Measurements from ENCODE around the gene RIN3. TPM values are rescaled to one million over a fixed set of nuclear protein-coding genes. Genes with fewer than 3 reads are reported as not detected.

Gene RIN3
- total RNA-seq, 1 experiment from 2014 or later: 0.55 TPM

DNA sequence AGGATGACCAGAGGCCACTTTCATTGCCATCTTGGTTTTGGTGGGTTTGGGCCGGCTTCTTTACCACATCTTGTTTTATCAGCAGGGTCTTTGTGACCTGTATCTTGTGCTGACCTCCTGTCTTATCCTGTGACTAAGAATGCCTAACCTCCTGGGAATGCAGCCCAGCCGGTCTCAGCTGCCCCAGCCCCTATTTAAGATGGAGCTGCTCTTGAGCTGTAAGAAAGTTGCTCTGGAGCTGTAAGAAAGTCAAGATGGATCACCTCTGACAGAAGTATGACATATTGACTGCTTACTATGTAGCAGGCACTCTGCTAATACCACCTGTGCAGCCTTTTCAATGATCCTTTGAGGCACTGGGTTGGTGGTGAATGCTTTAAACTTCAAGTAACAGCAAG, 52.1 kb downstream of the RIN3 start:
- H3K4me1 ChIP-seq (replicated peaks): no peaks in the 10 kb centered on the region
- no peaks in the 10 kb centered on the region for H3K27me3 ChIP-seq (replicated peaks)
- no peak overlapping the region for H3K4me3 ChIP-seq
- H3K9me3 ChIP-seq (replicated peaks): no peaks in the 10 kb centered on the region
- H3K36me3 ChIP-seq: no peaks in the 10 kb centered on the region
- H3K27ac ChIP-seq: no peak overlapping the region
- DNase-seq (ENCODE audit: low read depth in 1 of 2, low spot score in 2 of 2): no peak

DNA sequence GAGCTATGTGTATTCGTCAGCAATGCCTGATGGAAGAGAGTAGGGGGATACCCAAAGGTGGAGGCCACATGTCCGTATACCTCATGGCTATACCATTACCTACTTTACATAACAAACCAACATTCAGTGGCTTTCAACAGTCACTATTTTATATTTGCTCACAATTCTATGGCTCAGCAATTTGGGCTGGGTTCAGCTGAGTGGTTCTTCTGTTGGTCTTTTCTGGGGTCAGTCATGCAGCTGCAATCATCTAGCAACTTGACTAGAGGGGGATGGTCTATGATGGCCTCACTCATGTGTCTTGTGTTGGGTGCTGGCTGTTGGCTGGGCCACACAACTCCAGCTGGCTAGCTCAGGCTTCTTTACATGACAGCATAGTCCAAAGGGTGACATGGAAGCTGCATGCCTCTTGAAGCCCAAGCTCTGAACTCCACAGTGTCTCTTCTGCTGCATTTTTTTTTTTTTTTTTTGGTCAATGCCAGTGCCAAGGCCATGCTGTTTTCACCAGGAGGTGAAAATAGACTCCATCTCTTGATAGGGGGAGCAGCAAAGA, 53.7 kb downstream of the RIN3 start:
- Histone ChIP-seq H3K36me3 (no peaks in the 10 kb centered on the region), H3K4me1 (replicated peaks) (no peaks in the 10 kb centered on the region), H3K4me3 (no peak overlapping the region), H3K27me3 (replicated peaks) (no peaks in the 10 kb centered on the region), H3K9me3 (replicated peaks) (no peaks in the 10 kb centered on the region), H3K27ac (no peak overlapping the region)
- DNase-seq (ENCODE audit: low read depth in 1 of 2, low spot score in 2 of 2): no peak

GRCh38 chr14:92568621-92569479, 55.3 kb downstream of the RIN3 start:
- DNase-seq (ENCODE audit: low read depth in 1 of 2, low spot score in 2 of 2): no peak
- H3K27me3 ChIP-seq (replicated peaks): no peaks in the 10 kb centered on the region
- H3K9me3 ChIP-seq (replicated peaks): no peaks in the 10 kb centered on the region
- H3K4me3 ChIP-seq: no peak overlapping the region
- H3K36me3 ChIP-seq: no peaks in the 10 kb centered on the region
- H3K4me1 ChIP-seq (replicated peaks): no peaks in the 10 kb centered on the region
- no peak overlapping the region for H3K27ac ChIP-seq

DNA sequence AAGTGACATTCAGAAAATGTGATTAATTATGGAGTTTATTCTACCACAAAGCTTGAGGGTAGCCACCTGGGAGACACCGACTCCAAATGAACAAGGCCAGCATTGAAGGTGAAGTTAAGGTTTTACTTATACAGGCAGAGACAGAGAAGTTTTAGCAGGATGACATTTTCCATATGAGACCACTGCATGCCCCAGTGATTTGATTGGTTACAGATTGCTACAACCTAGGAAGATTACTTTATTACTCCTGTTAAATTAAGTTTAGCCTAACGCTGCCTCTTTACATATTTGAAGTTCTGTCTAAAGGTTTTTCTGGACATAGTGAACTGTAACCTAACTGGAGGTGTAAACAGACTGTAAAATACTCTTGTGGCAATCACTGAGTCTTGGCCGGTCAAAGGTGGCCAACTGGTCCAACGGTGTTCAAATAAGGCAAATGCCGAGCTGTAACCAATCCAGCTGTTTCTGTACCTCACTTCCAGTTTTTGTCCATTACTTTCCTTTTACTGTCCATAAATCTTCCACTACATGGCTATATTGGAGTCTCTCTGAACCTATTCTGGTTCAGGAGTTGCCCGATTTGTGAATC, 57.2 kb downstream of the RIN3 start:
- Histone ChIP-seq H3K27ac (no peak overlapping the region), H3K9me3 (replicated peaks) (no peaks in the 10 kb centered on the region), H3K36me3 (no peaks in the 10 kb centered on the region), H3K27me3 (replicated peaks) (no peaks in the 10 kb centered on the region), H3K4me1 (replicated peaks) (no peaks in the 10 kb centered on the region), H3K4me3 (no peak overlapping the region)
- DNase-seq (ENCODE audit: low read depth in 1 of 2, low spot score in 2 of 2): no peak

- H3K9me3 ChIP-seq (replicated peaks): no peaks in the 10 kb centered on the region
- H3K4me1 ChIP-seq (replicated peaks): no peaks in the 10 kb centered on the region
- no peak overlapping the region for H3K27ac ChIP-seq
- H3K4me3 ChIP-seq: no peak overlapping the region
- no peaks in the 10 kb centered on the region for H3K36me3 ChIP-seq
- no peak for DNase-seq (ENCODE audit: low read depth in 1 of 2, low spot score in 2 of 2)
- no peaks in the 10 kb centered on the region for H3K27me3 ChIP-seq (replicated peaks)
Measured at GRCh38 chr14:92572050-92572449, 58.5 kb downstream of the RIN3 start.

DNA sequence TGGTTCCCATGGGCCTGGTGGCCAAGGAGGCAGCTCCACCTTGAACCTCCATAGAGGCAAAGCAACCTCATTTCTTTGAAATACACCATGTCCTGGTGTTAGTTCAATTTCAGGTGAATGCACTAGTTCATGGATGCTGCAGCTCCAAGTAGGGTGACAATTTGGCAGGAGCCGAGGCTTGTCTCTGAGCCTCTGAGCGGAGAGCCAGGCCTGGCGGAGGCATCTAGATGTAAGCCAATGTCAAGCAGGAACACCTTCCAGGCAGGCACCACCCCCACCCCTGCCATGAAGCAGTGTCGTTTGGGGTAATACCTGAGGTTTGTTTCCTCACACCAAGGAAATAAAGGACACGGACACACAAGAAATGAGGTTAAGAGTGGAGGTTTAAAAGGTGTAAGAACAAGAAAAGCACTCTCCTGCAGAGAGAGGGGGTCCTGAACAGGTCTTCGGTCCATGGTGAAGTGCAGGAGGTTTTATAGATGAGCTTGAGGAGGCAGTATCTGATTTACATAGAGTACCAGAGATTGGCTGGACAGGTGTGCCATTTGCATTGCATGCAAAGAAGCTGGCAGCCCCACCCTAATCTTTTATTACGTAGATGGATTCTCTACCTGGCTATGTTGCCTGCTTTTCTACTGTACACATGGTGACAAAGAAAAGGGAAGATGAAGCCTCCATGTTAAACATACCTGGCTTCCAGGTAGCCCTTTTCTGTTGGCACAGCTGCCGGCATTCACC, 60.3 kb downstream of the RIN3 start:
- H3K9me3 ChIP-seq (replicated peaks): no peaks in the 10 kb centered on the region
- no peaks in the 10 kb centered on the region for H3K4me1 ChIP-seq (replicated peaks)
- no peaks in the 10 kb centered on the region; the same call in 1 of the 2 replicates for H3K36me3 ChIP-seq
- H3K4me3 ChIP-seq: no peak overlapping the region
- no peak overlapping the region for H3K27ac ChIP-seq
- DNase-seq (ENCODE audit: low read depth in 1 of 2, low spot score in 2 of 2): no peak
- H3K27me3 ChIP-seq (replicated peaks): no peaks in the 10 kb centered on the region

- H3K4me1 ChIP-seq (replicated peaks): no peaks in the 10 kb centered on the region
- H3K27ac ChIP-seq: no peak overlapping the region
- DNase-seq (ENCODE audit: low read depth in 1 of 2, low spot score in 2 of 2): no peak
- no peaks in the 10 kb centered on the region; the same call in 1 of the 2 replicates for H3K36me3 ChIP-seq
- no peaks in the 10 kb centered on the region for H3K27me3 ChIP-seq (replicated peaks)
- no peaks in the 10 kb centered on the region for H3K9me3 ChIP-seq (replicated peaks)
- H3K4me3 ChIP-seq: no peak overlapping the region
Measured at GRCh38 chr14:92575061-92575747, 61.6 kb downstream of the RIN3 start.

DNA sequence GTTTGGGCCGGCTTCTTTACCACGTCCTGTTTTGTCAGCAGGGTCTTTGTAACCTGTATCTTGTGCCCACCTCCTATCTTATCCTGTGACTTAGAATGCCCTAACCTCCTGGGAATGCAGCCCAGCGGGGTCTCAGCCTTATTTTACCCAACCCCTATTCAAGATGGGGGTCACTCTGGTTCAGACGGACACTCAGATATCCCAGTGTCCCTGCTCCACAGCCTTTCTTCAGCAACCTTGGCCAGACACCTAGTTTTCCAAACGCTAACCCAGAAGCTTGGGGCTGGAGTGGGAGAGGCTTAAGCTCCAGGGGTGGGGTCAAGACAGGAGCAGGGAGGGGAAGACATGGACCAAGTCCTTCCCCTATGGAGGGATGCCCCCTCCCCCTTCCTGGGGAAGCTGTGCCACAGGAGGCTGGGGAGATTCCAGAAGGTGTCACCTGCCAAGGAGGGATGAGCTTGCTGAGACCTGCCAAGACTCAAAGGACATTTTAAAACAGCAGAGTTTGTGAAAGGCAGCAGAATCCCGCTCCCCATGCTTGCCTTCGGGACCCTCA, 62.2 kb downstream of the RIN3 start:
- H3K36me3 ChIP-seq: no peaks in the 10 kb centered on the region; the same call in 1 of the 2 replicates
- no peaks in the 10 kb centered on the region for H3K27me3 ChIP-seq (replicated peaks)
- H3K4me3 ChIP-seq: no peak overlapping the region
- no peak for DNase-seq (ENCODE audit: low read depth in 1 of 2, low spot score in 2 of 2)
- H3K4me1 ChIP-seq (replicated peaks): no peaks in the 10 kb centered on the region
- H3K9me3 ChIP-seq (replicated peaks): no peaks in the 10 kb centered on the region
- H3K27ac ChIP-seq: no peak overlapping the region

DNA sequence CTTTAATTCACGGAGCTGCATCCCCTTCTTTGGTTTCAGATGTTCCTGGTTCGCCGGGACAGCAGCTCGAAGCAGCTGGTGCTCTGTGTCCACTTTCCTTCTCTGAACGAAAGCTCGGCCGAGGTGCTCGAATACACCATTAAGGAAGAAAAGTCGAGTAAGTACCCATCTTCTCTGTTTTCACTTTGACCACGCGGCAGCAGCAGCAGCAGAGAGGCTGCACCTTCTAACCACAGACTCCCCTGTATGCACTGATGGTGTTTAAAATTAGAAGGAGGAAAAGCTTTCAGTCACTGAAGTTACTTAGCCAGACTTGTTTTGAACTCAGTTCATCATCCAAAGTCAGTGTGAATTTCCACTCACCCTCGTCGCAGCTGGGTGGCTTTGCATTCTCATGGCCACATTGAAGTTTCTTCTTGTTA, 63.8 kb downstream of the RIN3 start:
- Histone ChIP-seq H3K27me3 (replicated peaks) (no peaks in the 10 kb centered on the region), H3K27ac (no peak overlapping the region), H3K36me3 (no peaks in the 10 kb centered on the region; the same call in 1 of the 2 replicates), H3K4me1 (replicated peaks) (no peaks in the 10 kb centered on the region), H3K4me3 (no peak overlapping the region), H3K9me3 (replicated peaks) (no peaks in the 10 kb centered on the region)
- DNase-seq (ENCODE audit: low read depth in 1 of 2, low spot score in 2 of 2): no peak

GRCh38 chr14:92578511-92578910, 64.9 kb downstream of the RIN3 start:
- no peaks in the 10 kb centered on the region for H3K9me3 ChIP-seq (replicated peaks)
- H3K27ac ChIP-seq: no peak overlapping the region

GRCh38 chr14:92579244-92579936, 65.8 kb downstream of the RIN3 start:
- Histone ChIP-seq H3K27ac (no peak overlapping the region), H3K27me3 (replicated peaks) (no peaks in the 10 kb centered on the region), H3K9me3 (replicated peaks) (no peaks in the 10 kb centered on the region), H3K4me3 (no peak overlapping the region), H3K36me3 (no peaks in the 10 kb centered on the region; the same call in 1 of the 2 replicates), H3K4me1 (replicated peaks) (no peaks in the 10 kb centered on the region)
- no peak for DNase-seq (ENCODE audit: low read depth in 1 of 2, low spot score in 2 of 2)

More at GRCh38 chr14:92578511-92578910, 64.9 kb downstream of the RIN3 start:
- no peak for DNase-seq (ENCODE audit: low read depth in 1 of 2, low spot score in 2 of 2)
- Histone ChIP-seq H3K4me3 (no peak overlapping the region), H3K27me3 (replicated peaks) (no peaks in the 10 kb centered on the region), H3K36me3 (no peaks in the 10 kb centered on the region; the same call in 1 of the 2 replicates), H3K4me1 (replicated peaks) (no peaks in the 10 kb centered on the region)

DNA sequence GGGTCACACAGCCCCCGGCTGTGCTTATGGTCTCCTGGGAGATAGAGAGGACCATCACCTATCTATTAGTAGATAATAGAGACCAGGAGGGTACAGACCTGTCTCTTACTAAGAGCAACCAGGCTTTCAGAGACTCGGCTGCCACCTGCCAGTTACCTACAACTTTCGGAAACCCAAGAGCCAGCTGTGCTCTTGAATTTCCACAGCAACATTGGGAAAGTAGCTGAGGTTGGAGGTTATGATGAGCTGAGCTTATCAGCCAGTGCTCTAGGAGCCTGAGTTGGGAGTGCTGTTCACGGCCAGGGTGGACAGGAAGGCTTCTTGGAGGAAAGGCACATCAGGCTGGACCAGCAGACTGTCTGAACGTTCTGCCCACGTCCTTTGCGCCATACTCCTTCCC, 67.6 kb downstream of the RIN3 start:
- H3K27me3 ChIP-seq (replicated peaks): no peaks in the 10 kb centered on the region
- no peak overlapping the region for H3K27ac ChIP-seq
- no peak overlapping the region for H3K4me3 ChIP-seq
- no peaks in the 10 kb centered on the region for H3K9me3 ChIP-seq (replicated peaks)
- peaks cover 10% of the 10 kb centered on the region for H3K4me1 ChIP-seq (replicated peaks)
- H3K36me3 ChIP-seq: no peaks in the 10 kb centered on the region; the same call in 1 of the 2 replicates
- no peak for DNase-seq (ENCODE audit: low read depth in 1 of 2, low spot score in 2 of 2)
